CD4-positive, alpha-beta T cell (primary cell): Measurements from ENCODE around the gene HIPK2. TPM values are rescaled to one million over a fixed set of nuclear protein-coding genes. Genes with fewer than 3 reads are reported as not detected.

Experiments
- ATAC-seq: fragments of 200-7000 bp; cut with Tn5 transposase; one replicate; pipeline ENCODE4 v1.10.0; 2022; ENCODE audit warnings: mild to moderate bottlenecking; ENCODE audit not compliant: poor library complexity
- CTCF ChIA-PET: fragments of 350-600 bp; sonication (Branson Sonifier 250); formaldehyde crosslinking; loops from one replicate; lab custom pipeline; 2021; ENCODE audit warnings: antibody characterized with exemption, inconsistent platforms; lab: Charles Lee
- POLR2A ChIA-PET: fragments of 350-600 bp; sonication (Branson Sonifier 250); formaldehyde crosslinking; loops from one replicate; lab custom pipeline; 2021; ENCODE audit warnings: antibody characterized with exemption, inconsistent platforms; lab: Charles Lee
- DNase-seq, 14 experiments: peaks; one replicate each; pipeline ENCODE4 v3.0.0-alpha.2; 2013 to 2020; ENCODE audit warnings: mixed read lengths in 2 of 14
- H3K27ac ChIP-seq, 2 donors: one replicate each; pipeline versions ENCODE4 v1.5.1 to v1.7.0; 2013; ENCODE audit warnings: low read length in 2 of 2, low read depth in 1 of 2, mild to moderate bottlenecking in 1 of 2
- H3K27me3 ChIP-seq, 2 experiments: 1 replicate in 1 of 2; 2 replicates in 1 of 2; pipeline versions ENCODE4 v1.6.1 to v1.7.0; 2013; ENCODE audit warnings: low read length in 2 of 2, control low read depth in 1 of 2, mild to moderate bottlenecking in 1 of 2, moderate library complexity in 1 of 2; ENCODE audit not compliant: insufficient read depth in 2 of 2, control insufficient read depth in 1 of 2
- H3K36me3 ChIP-seq: one replicate; pipeline ENCODE4 v1.6.1; 2013; ENCODE audit warnings: low read length, control low read depth; ENCODE audit not compliant: insufficient read depth
- H3K4me1 ChIP-seq: one replicate; pipeline ENCODE4 v1.6.1; 2013; ENCODE audit warnings: low read length, control low read depth; ENCODE audit not compliant: insufficient read depth
- H3K4me3 ChIP-seq: one replicate; pipeline ENCODE4 v1.5.1; 2013; ENCODE audit warnings: mild to moderate bottlenecking, low read length, moderate library complexity
- H3K9me3 ChIP-seq, 2 experiments: 1 replicate in 1 of 2; 2 replicates in 1 of 2; pipeline versions ENCODE4 v1.6.1 to v1.7.0; 2013; ENCODE audit warnings: low read length in 2 of 2, mild to moderate bottlenecking in 2 of 2, control low read depth in 1 of 2, moderate library complexity in 1 of 2; ENCODE audit not compliant: control insufficient read depth in 1 of 2, insufficient read depth in 1 of 2
- H3K27ac Mint-ChIP-seq: one replicate; pipeline ENCODE4 v1.8.0; 2020; ENCODE audit warnings: mixed read lengths
- H3K27me3 Mint-ChIP-seq: one replicate; pipeline ENCODE4 v1.8.0; 2021; ENCODE audit warnings: mixed read lengths
- H3K36me3 Mint-ChIP-seq: one replicate; pipeline ENCODE4 v1.8.0; 2021; ENCODE audit warnings: low read depth, mixed read lengths
- H3K4me1 Mint-ChIP-seq: one replicate; pipeline ENCODE4 v1.8.0; 2021; ENCODE audit warnings: low read depth, mixed read lengths
- H3K4me3 Mint-ChIP-seq: one replicate; pipeline ENCODE4 v1.8.0; 2020; ENCODE audit warnings: mild to moderate bottlenecking, mixed read lengths
- H3K9me3 Mint-ChIP-seq: one replicate; pipeline ENCODE4 v1.8.0; 2020; ENCODE audit warnings: mixed read lengths
- intact Hi-C, 2 experiments: fragments of 100-400 bp; cut with DNase I in 1 of 2; cut with micrococcal nuclease in 1 of 2; formaldehyde crosslinking; loops; one replicate each; pipeline versions ENCODE4 v1.15.1 to v1.9.0; 2023 to 2025; cut with DNase I, micrococcal nuclease
- total RNA-seq, 174 experiments: library from RNA in 2 of 174; stranded (reverse) in 2 of 174; gene quantifications; one replicate each; pipeline ENCODE4 v1.2.3 and lab custom pipeline; 2021 to 2026
- TF ChIP-seq, protein P1 (sequence below): fragments of 200-600 bp; IDR thresholded peaks from one replicate; pipeline ENCODE4 v1.8.0; 2022; ENCODE audit warnings: antibody characterized with exemption, mild to moderate bottlenecking

Gene HIPK2
- total RNA-seq, 2 experiments from 2014 or later, result 36.5 to 37.0 TPM

DNA sequence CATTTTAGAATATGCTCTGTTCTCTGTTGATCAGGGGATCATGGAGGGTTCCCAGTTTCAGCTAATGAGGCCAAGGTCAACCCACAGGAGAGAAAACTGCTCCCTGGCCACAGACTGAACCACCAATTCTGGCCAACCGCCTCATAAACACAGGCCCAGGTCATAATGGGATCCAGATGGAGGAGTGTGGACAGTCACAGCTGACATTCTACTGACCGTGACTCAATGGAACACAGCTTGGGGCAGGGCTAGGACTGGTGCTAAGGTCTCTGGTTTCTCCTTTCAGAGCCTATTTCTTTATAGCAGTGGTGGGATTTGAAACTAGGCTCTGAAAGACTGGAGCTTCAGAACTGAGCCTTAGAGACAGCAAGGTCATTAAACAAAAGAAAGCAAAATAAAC, 68.3 kb downstream of the HIPK2 start:
- peaks cover 18% of the 10 kb centered on the region for H3K36me3 ChIP-seq
- no peaks in the 10 kb centered on the region for H3K9me3 ChIP-seq
- DNase-seq, result no peak
- Mint-ChIP-seq H3K36me3 (peaks cover 68% of the 10 kb centered on the region), H3K9me3 (no peaks in the 10 kb centered on the region), H3K27ac (no peak overlapping the region), H3K27me3 (no peaks in the 10 kb centered on the region), H3K4me3 (no peak overlapping the region), H3K4me1 (peaks cover 20% of the 10 kb centered on the region)
- H3K4me1 ChIP-seq, result no peaks in the 10 kb centered on the region
- no peaks in the 10 kb centered on the region for H3K27me3 ChIP-seq
- TF ChIP-seq, protein P1, sequence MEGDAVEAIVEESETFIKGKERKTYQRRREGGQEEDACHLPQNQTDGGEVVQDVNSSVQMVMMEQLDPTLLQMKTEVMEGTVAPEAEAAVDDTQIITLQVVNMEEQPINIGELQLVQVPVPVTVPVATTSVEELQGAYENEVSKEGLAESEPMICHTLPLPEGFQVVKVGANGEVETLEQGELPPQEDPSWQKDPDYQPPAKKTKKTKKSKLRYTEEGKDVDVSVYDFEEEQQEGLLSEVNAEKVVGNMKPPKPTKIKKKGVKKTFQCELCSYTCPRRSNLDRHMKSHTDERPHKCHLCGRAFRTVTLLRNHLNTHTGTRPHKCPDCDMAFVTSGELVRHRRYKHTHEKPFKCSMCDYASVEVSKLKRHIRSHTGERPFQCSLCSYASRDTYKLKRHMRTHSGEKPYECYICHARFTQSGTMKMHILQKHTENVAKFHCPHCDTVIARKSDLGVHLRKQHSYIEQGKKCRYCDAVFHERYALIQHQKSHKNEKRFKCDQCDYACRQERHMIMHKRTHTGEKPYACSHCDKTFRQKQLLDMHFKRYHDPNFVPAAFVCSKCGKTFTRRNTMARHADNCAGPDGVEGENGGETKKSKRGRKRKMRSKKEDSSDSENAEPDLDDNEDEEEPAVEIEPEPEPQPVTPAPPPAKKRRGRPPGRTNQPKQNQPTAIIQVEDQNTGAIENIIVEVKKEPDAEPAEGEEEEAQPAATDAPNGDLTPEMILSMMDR, result no peak
- no peak overlapping the region for H3K4me3 ChIP-seq
- intact Hi-C loops, result no loop called here
- ChIA-PET CTCF (interaction anchor here (1.3 kb wide), 1 partner anchor 64 kb away, joined by 4 read pairs; no protein-coding TSS in a partner anchor), POLR2A (no interaction called here)
- no peak overlapping the region for H3K27ac ChIP-seq
- no peak for ATAC-seq

DNA sequence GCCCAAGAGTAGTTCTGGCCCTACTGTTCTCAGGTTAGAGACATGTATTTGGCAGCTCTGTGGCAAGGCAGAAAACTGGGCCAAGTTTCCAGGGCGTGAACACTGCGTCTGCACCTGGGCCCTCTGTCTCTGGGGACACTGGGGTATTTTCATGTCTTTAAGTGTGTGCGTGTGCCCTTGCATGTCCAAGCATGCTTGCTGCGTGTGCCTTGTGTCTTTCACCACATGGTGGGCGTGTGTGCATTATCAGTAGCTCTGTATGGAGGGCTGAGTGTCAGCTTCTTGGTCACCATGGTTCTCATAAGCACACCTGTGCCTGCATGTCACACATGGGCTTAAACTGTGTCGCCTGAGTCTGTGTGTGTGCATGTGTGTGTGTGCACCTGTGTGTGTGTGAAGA, 69.3 kb downstream of the HIPK2 start:
- Mint-ChIP-seq H3K4me3 (no peak overlapping the region), H3K27me3 (no peaks in the 10 kb centered on the region), H3K36me3 (peaks cover 58% of the 10 kb centered on the region), H3K4me1 (peaks cover 24% of the 10 kb centered on the region), H3K27ac (no peak overlapping the region), H3K9me3 (no peaks in the 10 kb centered on the region)
- no peak overlapping the region for H3K4me3 ChIP-seq
- H3K27ac ChIP-seq, result no peak overlapping the region
- peaks cover 3% of the 10 kb centered on the region for H3K4me1 ChIP-seq
- no peaks in the 10 kb centered on the region for H3K27me3 ChIP-seq
- POLR2A ChIA-PET, result no interaction called here
- intact Hi-C loops, result no loop called here
- DNase-seq (no peak), ATAC-seq (no peak)
- H3K36me3 ChIP-seq, result peaks cover 10% of the 10 kb centered on the region
- TF ChIP-seq, protein P1, result no peak
- CTCF ChIA-PET, result interaction anchor here (1.3 kb wide), 1 partner anchor 63 kb away, joined by 4 read pairs; no protein-coding TSS in a partner anchor
- H3K9me3 ChIP-seq, result no peaks in the 10 kb centered on the region

DNA sequence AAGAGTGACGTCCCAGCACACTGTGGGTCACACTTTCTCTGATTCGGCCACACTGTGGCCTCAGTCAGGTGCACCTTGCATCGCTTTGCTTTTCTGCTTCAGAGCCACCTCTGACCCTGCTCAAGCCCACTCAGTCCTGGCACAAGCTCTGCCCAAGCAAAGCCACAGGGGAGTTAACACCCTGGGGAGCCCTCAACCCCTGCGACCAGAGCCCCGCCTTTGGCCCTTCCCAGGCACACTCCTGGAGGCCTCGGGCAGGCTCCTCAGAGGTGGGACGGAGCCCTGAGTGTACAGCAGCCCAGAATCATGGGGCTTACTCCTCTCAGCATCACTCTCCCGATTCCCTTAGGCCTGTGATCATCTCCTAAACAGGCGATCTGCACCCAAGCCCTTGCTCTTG, 71.0 kb downstream of the HIPK2 start:
- H3K36me3 Mint-ChIP-seq, result peaks cover 44% of the 10 kb centered on the region
- H3K36me3 ChIP-seq, result peaks cover 8% of the 10 kb centered on the region
- no peak for DNase-seq
- H3K4me1 Mint-ChIP-seq, result peaks cover 24% of the 10 kb centered on the region
- no peak overlapping the region for H3K4me3 ChIP-seq
- no peaks in the 10 kb centered on the region for H3K27me3 ChIP-seq
- H3K27ac ChIP-seq, result no peak overlapping the region
- POLR2A ChIA-PET, result interaction anchor here (0.7 to 1.1 kb wide), 2 partner anchors 62 to 72 kb away, joined by 3 read pairs; no protein-coding TSS in a partner anchor
- H3K27me3 Mint-ChIP-seq, result no peaks in the 10 kb centered on the region
- intact Hi-C loops, result no loop called here
- no peak for ATAC-seq
- TF ChIP-seq, protein P1, result no peak
- no peaks in the 10 kb centered on the region for H3K9me3 Mint-ChIP-seq
- H3K27ac Mint-ChIP-seq, result no peak overlapping the region
- CTCF ChIA-PET, result no interaction called here
- peaks cover 3% of the 10 kb centered on the region for H3K4me1 ChIP-seq
- H3K4me3 Mint-ChIP-seq, result no peak overlapping the region
- no peaks in the 10 kb centered on the region for H3K9me3 ChIP-seq
